ENCODE measurements around the gene LRRC8D.

DNA sequence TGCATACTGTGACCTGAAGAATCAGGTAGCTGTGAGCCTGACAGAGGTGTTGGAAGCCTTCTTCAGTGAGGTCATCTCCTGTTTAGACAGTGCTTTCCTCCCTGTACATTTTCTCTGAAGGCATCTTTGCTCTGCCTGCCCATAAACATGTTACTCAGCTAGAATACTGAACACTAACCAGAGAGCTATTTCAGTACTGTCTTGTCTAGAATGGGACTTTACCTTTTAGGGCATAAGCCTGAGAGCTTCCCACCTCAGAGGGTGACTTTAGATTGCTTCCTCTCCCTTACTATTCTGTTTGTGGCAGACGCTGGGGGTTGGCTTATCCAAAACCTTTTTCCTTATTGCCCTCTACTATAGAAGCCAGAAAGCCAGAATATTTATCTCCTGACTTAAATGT, 150.8 kb downstream of the LRRC8D start:
- TF ChIP-seq, protein P1, sequence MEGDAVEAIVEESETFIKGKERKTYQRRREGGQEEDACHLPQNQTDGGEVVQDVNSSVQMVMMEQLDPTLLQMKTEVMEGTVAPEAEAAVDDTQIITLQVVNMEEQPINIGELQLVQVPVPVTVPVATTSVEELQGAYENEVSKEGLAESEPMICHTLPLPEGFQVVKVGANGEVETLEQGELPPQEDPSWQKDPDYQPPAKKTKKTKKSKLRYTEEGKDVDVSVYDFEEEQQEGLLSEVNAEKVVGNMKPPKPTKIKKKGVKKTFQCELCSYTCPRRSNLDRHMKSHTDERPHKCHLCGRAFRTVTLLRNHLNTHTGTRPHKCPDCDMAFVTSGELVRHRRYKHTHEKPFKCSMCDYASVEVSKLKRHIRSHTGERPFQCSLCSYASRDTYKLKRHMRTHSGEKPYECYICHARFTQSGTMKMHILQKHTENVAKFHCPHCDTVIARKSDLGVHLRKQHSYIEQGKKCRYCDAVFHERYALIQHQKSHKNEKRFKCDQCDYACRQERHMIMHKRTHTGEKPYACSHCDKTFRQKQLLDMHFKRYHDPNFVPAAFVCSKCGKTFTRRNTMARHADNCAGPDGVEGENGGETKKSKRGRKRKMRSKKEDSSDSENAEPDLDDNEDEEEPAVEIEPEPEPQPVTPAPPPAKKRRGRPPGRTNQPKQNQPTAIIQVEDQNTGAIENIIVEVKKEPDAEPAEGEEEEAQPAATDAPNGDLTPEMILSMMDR (IDR thresholded peaks at IDR 0.05; ENCODE audit: low read depth, low read length, missing input control): no peak
- TF ChIP-seq, protein P2, sequence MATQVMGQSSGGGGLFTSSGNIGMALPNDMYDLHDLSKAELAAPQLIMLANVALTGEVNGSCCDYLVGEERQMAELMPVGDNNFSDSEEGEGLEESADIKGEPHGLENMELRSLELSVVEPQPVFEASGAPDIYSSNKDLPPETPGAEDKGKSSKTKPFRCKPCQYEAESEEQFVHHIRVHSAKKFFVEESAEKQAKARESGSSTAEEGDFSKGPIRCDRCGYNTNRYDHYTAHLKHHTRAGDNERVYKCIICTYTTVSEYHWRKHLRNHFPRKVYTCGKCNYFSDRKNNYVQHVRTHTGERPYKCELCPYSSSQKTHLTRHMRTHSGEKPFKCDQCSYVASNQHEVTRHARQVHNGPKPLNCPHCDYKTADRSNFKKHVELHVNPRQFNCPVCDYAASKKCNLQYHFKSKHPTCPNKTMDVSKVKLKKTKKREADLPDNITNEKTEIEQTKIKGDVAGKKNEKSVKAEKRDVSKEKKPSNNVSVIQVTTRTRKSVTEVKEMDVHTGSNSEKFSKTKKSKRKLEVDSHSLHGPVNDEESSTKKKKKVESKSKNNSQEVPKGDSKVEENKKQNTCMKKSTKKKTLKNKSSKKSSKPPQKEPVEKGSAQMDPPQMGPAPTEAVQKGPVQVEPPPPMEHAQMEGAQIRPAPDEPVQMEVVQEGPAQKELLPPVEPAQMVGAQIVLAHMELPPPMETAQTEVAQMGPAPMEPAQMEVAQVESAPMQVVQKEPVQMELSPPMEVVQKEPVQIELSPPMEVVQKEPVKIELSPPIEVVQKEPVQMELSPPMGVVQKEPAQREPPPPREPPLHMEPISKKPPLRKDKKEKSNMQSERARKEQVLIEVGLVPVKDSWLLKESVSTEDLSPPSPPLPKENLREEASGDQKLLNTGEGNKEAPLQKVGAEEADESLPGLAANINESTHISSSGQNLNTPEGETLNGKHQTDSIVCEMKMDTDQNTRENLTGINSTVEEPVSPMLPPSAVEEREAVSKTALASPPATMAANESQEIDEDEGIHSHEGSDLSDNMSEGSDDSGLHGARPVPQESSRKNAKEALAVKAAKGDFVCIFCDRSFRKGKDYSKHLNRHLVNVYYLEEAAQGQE (IDR thresholded peaks at IDR 0.05): no peak
- TF ChIP-seq TAF1 (conservative IDR thresholded peaks at IDR 0.05): no peak
- TF ChIP-seq, protein P3, sequence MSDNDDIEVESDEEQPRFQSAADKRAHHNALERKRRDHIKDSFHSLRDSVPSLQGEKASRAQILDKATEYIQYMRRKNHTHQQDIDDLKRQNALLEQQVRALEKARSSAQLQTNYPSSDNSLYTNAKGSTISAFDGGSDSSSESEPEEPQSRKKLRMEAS (IDR thresholded peaks at IDR 0.05): no peak
- TF ChIP-seq NR2F2 (IDR thresholded peaks at IDR 0.05): no peak
- TF ChIP-seq ZBTB33 (IDR thresholded peaks at IDR 0.05): no peak

Measured in liver (tissue), 3 donors.